Measurements from ENCODE around the gene KLLN.
"Not testable (repeated sequence)": the region's sequence is repeated elsewhere in the genome, so short reads cannot be mapped to it uniquely, and the experiment has no call there.

KLLN gene

GRCh38 chr10:87872828-87873227 lies 9.5 kb upstream of the KLLN start:
- Mint-ChIP-seq H3K36me3 (no peaks in the 10 kb centered on the region), H3K27me3 (no peaks in the 10 kb centered on the region), H3K9me3 (no peaks in the 10 kb centered on the region), H3K4me1 (peaks cover 88% of the 10 kb centered on the region), H3K4me3 (peak overlapping the region; percentile 23), H3K27ac (no peak overlapping the region)

GRCh38 chr10:87869773-87870551 lies 6.6 kb upstream of the KLLN start:
- Mint-ChIP-seq H3K4me1 (peaks cover 86% of the 10 kb centered on the region), H3K27ac (no peak overlapping the region), H3K9me3 (no peaks in the 10 kb centered on the region), H3K4me3 (peak overlapping the region; percentile 26), H3K27me3 (no peaks in the 10 kb centered on the region), H3K36me3 (peaks cover 5% of the 10 kb centered on the region)

GRCh38 chr10:87869139-87869538 lies 5.8 kb upstream of the KLLN start:
- H3K9me3 Mint-ChIP-seq, H3K27ac Mint-ChIP-seq, H3K36me3 Mint-ChIP-seq, H3K27me3 Mint-ChIP-seq: not testable (repeated sequence)
- Mint-ChIP-seq H3K4me1 (peaks cover 78% of the 10 kb centered on the region), H3K4me3 (peak overlapping the region; percentile 82)

- H3K27me3 Mint-ChIP-seq = no peaks in the 10 kb centered on the region
- no peak overlapping the region for H3K27ac Mint-ChIP-seq
- H3K4me1 Mint-ChIP-seq = peaks cover 69% of the 10 kb centered on the region
Observed at GRCh38 chr10:87868277-87868676, 4.9 kb upstream of the KLLN start.

GRCh38 chr10:87867453-87867852 lies 4.1 kb upstream of the KLLN start:
- peaks cover 61% of the 10 kb centered on the region for H3K4me1 Mint-ChIP-seq
- peaks cover 5% of the 10 kb centered on the region for H3K36me3 Mint-ChIP-seq
- H3K27me3 Mint-ChIP-seq = no peaks in the 10 kb centered on the region
- peak overlapping the region; percentile 97 for H3K4me3 Mint-ChIP-seq
- no peaks in the 10 kb centered on the region for H3K9me3 Mint-ChIP-seq
- no peak overlapping the region for H3K27ac Mint-ChIP-seq

More at GRCh38 chr10:87868277-87868676, 4.9 kb upstream of the KLLN start:
- Mint-ChIP-seq H3K36me3 (peaks cover 5% of the 10 kb centered on the region), H3K4me3 (peak overlapping the region; percentile 82), H3K9me3 (no peaks in the 10 kb centered on the region)

GRCh38 chr10:87866412-87866974 lies 3.2 kb upstream of the KLLN start:
- Mint-ChIP-seq H3K36me3 (peaks cover 5% of the 10 kb centered on the region), H3K27me3 (no peaks in the 10 kb centered on the region), H3K4me3 (peak overlapping the region; percentile 97), H3K9me3 (no peaks in the 10 kb centered on the region), H3K4me1 (peaks cover 56% of the 10 kb centered on the region), H3K27ac (peak overlapping the region; percentile 10)

GRCh38 chr10:87865241-87865881 lies 2.0 kb upstream of the KLLN start:
- Mint-ChIP-seq H3K4me1 (peaks cover 56% of the 10 kb centered on the region), H3K27ac (peak overlapping the region; percentile 95), H3K27me3 (no peaks in the 10 kb centered on the region), H3K9me3 (no peaks in the 10 kb centered on the region), H3K36me3 (peaks cover 5% of the 10 kb centered on the region), H3K4me3 (peak overlapping the region; percentile 97)

GRCh38 chr10:87864496-87865059 lies 1.2 kb upstream of the KLLN start:
- Mint-ChIP-seq H3K4me1 (peaks cover 53% of the 10 kb centered on the region), H3K9me3 (no peaks in the 10 kb centered on the region), H3K36me3 (peaks cover 5% of the 10 kb centered on the region), H3K27me3 (no peaks in the 10 kb centered on the region), H3K4me3 (peak overlapping the region; percentile 97), H3K27ac (peak overlapping the region; percentile 95)

- H3K4me1 Mint-ChIP-seq = peaks cover 49% of the 10 kb centered on the region
- peak overlapping the region; percentile 97 for H3K4me3 Mint-ChIP-seq
- H3K27me3 Mint-ChIP-seq, H3K36me3 Mint-ChIP-seq, H3K9me3 Mint-ChIP-seq: not testable (repeated sequence)
- peak overlapping the region; percentile 95 for H3K27ac Mint-ChIP-seq
Observed at GRCh38 chr10:87863951-87864495, 690 bp upstream of the KLLN start.

- H3K36me3 Mint-ChIP-seq = peaks cover 5% of the 10 kb centered on the region
- peaks cover 39% of the 10 kb centered on the region for H3K4me1 Mint-ChIP-seq
- no peaks in the 10 kb centered on the region for H3K27me3 Mint-ChIP-seq
- peak overlapping the region; percentile 96 for H3K27ac Mint-ChIP-seq
- no peaks in the 10 kb centered on the region for H3K9me3 Mint-ChIP-seq
- H3K4me3 Mint-ChIP-seq = peak overlapping the region; percentile 97
Observed at GRCh38 chr10:87862679-87863052, 667 bp downstream of the KLLN start.

- H3K4me1 Mint-ChIP-seq = peaks cover 35% of the 10 kb centered on the region
- H3K27me3 Mint-ChIP-seq = no peaks in the 10 kb centered on the region
- H3K4me3 Mint-ChIP-seq = peak overlapping the region; percentile 97
- peak overlapping the region; percentile 96 for H3K27ac Mint-ChIP-seq
- H3K36me3 Mint-ChIP-seq = peaks cover 5% of the 10 kb centered on the region
- no peaks in the 10 kb centered on the region for H3K9me3 Mint-ChIP-seq
Observed at GRCh38 chr10:87861953-87862678, 1.2 kb downstream of the KLLN start.

- peak overlapping the region; percentile 97 for H3K4me3 Mint-ChIP-seq
- H3K9me3 Mint-ChIP-seq = no peaks in the 10 kb centered on the region
- no peaks in the 10 kb centered on the region for H3K27me3 Mint-ChIP-seq
- peaks cover 2% of the 10 kb centered on the region for H3K36me3 Mint-ChIP-seq
- H3K27ac Mint-ChIP-seq = peak overlapping the region; percentile 96
- H3K4me1 Mint-ChIP-seq = peaks cover 31% of the 10 kb centered on the region
Observed at GRCh38 chr10:87861566-87861952, 1.8 kb downstream of the KLLN start.

- H3K4me1 Mint-ChIP-seq = peaks cover 28% of the 10 kb centered on the region
- H3K27me3 Mint-ChIP-seq = no peaks in the 10 kb centered on the region
- no peaks in the 10 kb centered on the region for H3K9me3 Mint-ChIP-seq
- H3K36me3 Mint-ChIP-seq = peaks cover 1% of the 10 kb centered on the region
- peak overlapping the region; percentile 97 for H3K4me3 Mint-ChIP-seq
- peak overlapping the region; percentile 96 for H3K27ac Mint-ChIP-seq
Observed at GRCh38 chr10:87860816-87861403, 2.4 kb downstream of the KLLN start.

- peak overlapping the region; percentile 55 for H3K4me3 Mint-ChIP-seq
Observed at GRCh38 chr10:87860156-87860795, 3.1 kb downstream of the KLLN start.

More at GRCh38 chr10:87860156-87860795, 3.1 kb downstream of the KLLN start:
- H3K4me1 Mint-ChIP-seq = peaks cover 26% of the 10 kb centered on the region
- no peaks in the 10 kb centered on the region for H3K9me3 Mint-ChIP-seq
- H3K27me3 Mint-ChIP-seq = no peaks in the 10 kb centered on the region
- no peak overlapping the region for H3K27ac Mint-ChIP-seq
- no peaks in the 10 kb centered on the region for H3K36me3 Mint-ChIP-seq
